ENCODE measurements around the gene RAMP1.

DNA sequence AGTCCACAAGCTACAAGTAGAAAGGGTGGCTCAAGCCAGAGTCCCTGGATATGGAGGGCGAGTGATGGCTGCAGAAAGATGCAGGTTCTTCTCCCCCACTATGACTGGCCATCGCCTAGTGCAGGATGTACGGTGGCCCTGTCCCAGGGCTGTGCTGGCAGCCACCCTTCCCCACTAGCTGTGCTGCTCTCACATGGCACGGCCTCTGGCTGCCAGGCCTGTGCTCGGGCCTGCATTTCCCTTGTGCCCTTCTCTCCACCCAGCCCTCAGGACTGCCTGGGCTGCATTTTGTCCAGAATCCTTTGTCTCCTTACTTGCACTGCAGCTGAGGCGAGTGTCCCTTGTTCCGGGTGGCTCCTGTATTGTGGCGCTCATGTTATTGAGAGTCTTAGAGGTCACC lies 1.6 kb upstream of the RAMP1 start:
- TF ChIP-seq CTCF (conservative IDR thresholded peaks at IDR 0.05 in 1 of 2, IDR thresholded peaks at IDR 0.05 in 1 of 2; ENCODE audit: low read depth in 1 of 2, low read length in 2 of 2): no peak
- no peak for TF ChIP-seq EZH2 (IDR thresholded peaks at IDR 0.05; ENCODE audit: low read length, missing control alignments)

All from fibroblast of lung (primary cell).